ENCODE data around the gene ESYT1.
A peak's percentile ranks its signal among the peaks of the same experiment; 100 is the strongest.

Gene ESYT1

GRCh38 chr12:56118688-56119357 lies 9.2 kb upstream of the ESYT1 start:
- Histone ChIP-seq H2AFZ (ENCODE audit: low read length) (0 out of 2 replicates have a peak overlapping the region, but pooled peaks have one; percentile 9), H3K9me3 (ENCODE audit: insufficient read depth, low read depth, low read length) (no peaks in the 10 kb centered on the region), H3K27me3 (ENCODE audit: insufficient read depth, low read length, poor library complexity, severe bottlenecking) (peaks cover 7% of the 10 kb centered on the region), H3K79me2 (ENCODE audit: insufficient read depth, low read length) (peaks cover 35% of the 10 kb centered on the region), H3K9ac (ENCODE audit: low read depth, low read length, poor library complexity, severe bottlenecking) (peak overlapping the region; percentile 80), H3F3A (ENCODE audit: low read depth) (peaks cover 12% of the 10 kb centered on the region), H3K4me1 (ENCODE audit: insufficient read depth, low read length, poor library complexity, severe bottlenecking) (peaks cover 18% of the 10 kb centered on the region), H3K4me3 (ENCODE audit: low read length, poor library complexity, severe bottlenecking) (peak overlapping the region; percentile 99), H3K36me3 (ENCODE audit: insufficient read depth, low read length) (peaks cover 12% of the 10 kb centered on the region), H3K9me2 (replicated peaks; ENCODE audit: low read depth, low read length) (no peaks in the 10 kb centered on the region), H3K4me2 (ENCODE audit: low read depth, low read length, poor library complexity, severe bottlenecking) (peak overlapping the region; percentile 97), H4K20me1 (ENCODE audit: insufficient read depth, low read length, poor library complexity, severe bottlenecking) (peaks cover 14% of the 10 kb centered on the region)
- no peak for TF ChIP-seq EZH2phosphoT487 (IDR thresholded peaks at IDR 0.05; ENCODE audit: borderline replicate concordance)
- TF ChIP-seq CTCF (conservative IDR thresholded peaks at IDR 0.05; ENCODE audit: low read length): no peak

- no peak overlapping the region for H2AFZ ChIP-seq (ENCODE audit: low read length)
- H3K9me3 ChIP-seq (ENCODE audit: insufficient read depth, low read depth, low read length): no peaks in the 10 kb centered on the region
- H3K79me2 ChIP-seq (ENCODE audit: insufficient read depth, low read length): peaks cover 40% of the 10 kb centered on the region
- peak overlapping the region; percentile 99 for H3K4me3 ChIP-seq (ENCODE audit: low read length, poor library complexity, severe bottlenecking)
- peaks cover 7% of the 10 kb centered on the region for H3K27me3 ChIP-seq (ENCODE audit: insufficient read depth, low read length, poor library complexity, severe bottlenecking)
- H3K4me2 ChIP-seq (ENCODE audit: low read depth, low read length, poor library complexity, severe bottlenecking): peak overlapping the region; percentile 97
- peaks cover 14% of the 10 kb centered on the region for H4K20me1 ChIP-seq (ENCODE audit: insufficient read depth, low read length, poor library complexity, severe bottlenecking)
- H3K36me3 ChIP-seq (ENCODE audit: insufficient read depth, low read length): peaks cover 7% of the 10 kb centered on the region; the same call in 1 of the 2 replicates
- peaks cover 10% of the 10 kb centered on the region for H3F3A ChIP-seq (ENCODE audit: low read depth)
- no peaks in the 10 kb centered on the region for H3K9me2 ChIP-seq (replicated peaks; ENCODE audit: low read depth, low read length)
- H3K9ac ChIP-seq (ENCODE audit: low read depth, low read length, poor library complexity, severe bottlenecking): peak overlapping the region; percentile 80
- H3K4me1 ChIP-seq (ENCODE audit: insufficient read depth, low read length, poor library complexity, severe bottlenecking): peaks cover 18% of the 10 kb centered on the region
- TF ChIP-seq CTCF (conservative IDR thresholded peaks at IDR 0.05; ENCODE audit: low read length) (peak; percentile 82), EZH2phosphoT487 (IDR thresholded peaks at IDR 0.05; ENCODE audit: borderline replicate concordance) (no peak)
Observed at GRCh38 chr12:56119361-56119796, 8.7 kb upstream of the ESYT1 start.

- Histone ChIP-seq H3K4me3 (ENCODE audit: low read length, poor library complexity, severe bottlenecking) (peak overlapping the region; percentile 99), H4K20me1 (ENCODE audit: insufficient read depth, low read length, poor library complexity, severe bottlenecking) (peaks cover 14% of the 10 kb centered on the region), H3K4me1 (ENCODE audit: insufficient read depth, low read length, poor library complexity, severe bottlenecking) (peaks cover 22% of the 10 kb centered on the region), H3K9me3 (ENCODE audit: insufficient read depth, low read depth, low read length) (no peaks in the 10 kb centered on the region), H3K9ac (ENCODE audit: low read depth, low read length, poor library complexity, severe bottlenecking) (peak overlapping the region; percentile 80), H3K9me2 (replicated peaks; ENCODE audit: low read depth, low read length) (no peaks in the 10 kb centered on the region), H3F3A (ENCODE audit: low read depth) (peaks cover 10% of the 10 kb centered on the region), H2AFZ (ENCODE audit: low read length) (no peak overlapping the region), H3K79me2 (ENCODE audit: insufficient read depth, low read length) (peaks cover 41% of the 10 kb centered on the region), H3K36me3 (ENCODE audit: insufficient read depth, low read length) (peaks cover 7% of the 10 kb centered on the region; the same call in 1 of the 2 replicates), H3K4me2 (ENCODE audit: low read depth, low read length, poor library complexity, severe bottlenecking) (peak overlapping the region; percentile 97), H3K27me3 (ENCODE audit: insufficient read depth, low read length, poor library complexity, severe bottlenecking) (peaks cover 7% of the 10 kb centered on the region)
- no peak for TF ChIP-seq EZH2phosphoT487 (IDR thresholded peaks at IDR 0.05; ENCODE audit: borderline replicate concordance)
- TF ChIP-seq CTCF (conservative IDR thresholded peaks at IDR 0.05; ENCODE audit: low read length): no peak
Observed at GRCh38 chr12:56120158-56120846, 7.8 kb upstream of the ESYT1 start.
